HepG2 (cell line): Measurements from ENCODE around the gene SLC13A3. TPM values are rescaled to one million over a fixed set of nuclear protein-coding genes. Genes with fewer than 3 reads are reported as not detected.
A peak's percentile ranks its signal among the peaks of the same experiment; 100 is the strongest.

ENCODE experiments used
- ARNT2 ChIP-seq: sonication (generic); formaldehyde crosslinking; IDR thresholded peaks from 2 replicates; pipeline ENCODE4 v1.8.0; 2022; ENCODE audit warnings: mild to moderate bottlenecking, low read depth, missing genetic modification reagents, moderate library complexity
- GLI4 ChIP-seq: sonication (generic); formaldehyde crosslinking; IDR thresholded peaks from 2 replicates; pipeline ENCODE4 v1.5.1; 2020; ENCODE audit warnings: missing genetic modification reagents, mild to moderate bottlenecking, moderate library complexity, borderline replicate concordance
- HHEX ChIP-seq: IDR thresholded peaks from 2 replicates; pipeline ENCODE4 v1.6.1; 2016; ENCODE audit warnings: control low read depth
- IRX3 ChIP-seq: sonication (generic); formaldehyde crosslinking; IDR thresholded peaks from 2 replicates; pipeline ENCODE4 v1.8.1; 2023; ENCODE audit warnings: mild to moderate bottlenecking, low read depth, missing genetic modification reagents, borderline replicate concordance
- KDM1A ChIP-seq: IDR thresholded peaks from 2 replicates; pipeline ENCODE4 v1.6.1; 2016; ENCODE audit warnings: missing compliant biosample characterization
- KLF16 ChIP-seq, 2 experiments: sonication (generic) in 1 of 2; formaldehyde crosslinking in 1 of 2; IDR thresholded peaks; 2 replicates each; pipeline versions ENCODE4 v1.6.1 to v1.8.0; 2016 to 2023; ENCODE audit warnings: missing genetic modification reagents in 2 of 2, missing compliant biosample characterization in 1 of 2
- NR1H2 ChIP-seq: sonication (generic); formaldehyde crosslinking; IDR thresholded peaks from 2 replicates; pipeline ENCODE4 v1.8.1; 2022; ENCODE audit warnings: low read depth, missing genetic modification reagents, borderline replicate concordance
- PLRG1 ChIP-seq: fragments of 450-650 bp; conservative IDR thresholded peaks from 2 replicates; pipeline ENCODE4 v1.6.1; 2016
- PRDM15 ChIP-seq: sonication (generic); formaldehyde crosslinking; IDR thresholded peaks from 2 replicates; pipeline ENCODE4 v1.4.0; 2020; ENCODE audit warnings: missing genetic modification reagents
- RARA ChIP-seq: IDR thresholded peaks from 2 replicates; pipeline ENCODE4 v1.6.1; 2016; ENCODE audit warnings: missing genetic modification reagents, missing compliant biosample characterization
- RERE ChIP-seq: IDR thresholded peaks from 2 replicates; pipeline ENCODE4 v1.6.1; 2016; ENCODE audit warnings: low read depth, missing genetic modification reagents, missing compliant biosample characterization
- RNF2 ChIP-seq: fragments of 450-650 bp; conservative IDR thresholded peaks from 2 replicates; pipeline ENCODE4 v1.6.1; 2016; ENCODE audit warnings: low read depth
- SALL1 ChIP-seq: sonication (generic); formaldehyde crosslinking; IDR thresholded peaks from 2 replicates; pipeline ENCODE4 v1.8.0; 2022; ENCODE audit warnings: mild to moderate bottlenecking, missing genetic modification reagents
- TCF7L2 ChIP-seq: IDR thresholded peaks from 2 replicates; pipeline ENCODE4 v1.6.1; 2011; ENCODE audit warnings: mild to moderate bottlenecking, low read depth, low read length, moderate library complexity
- ZNF280B ChIP-seq: sonication (generic); formaldehyde crosslinking; IDR thresholded peaks from 2 replicates; pipeline ENCODE4 v1.5.0; 2020; ENCODE audit warnings: missing genetic modification reagents, mild to moderate bottlenecking, borderline replicate concordance
- ZNF441 ChIP-seq: sonication (generic); formaldehyde crosslinking; IDR thresholded peaks from 2 replicates; pipeline ENCODE4 v1.7.0; 2021; ENCODE audit warnings: missing genetic modification reagents, borderline replicate concordance
- polyA plus RNA-seq, 8 experiments: library from polyadenylated mRNA; depleted of rRNA in 3 of 8; stranded (reverse) in 7 of 8; unstranded in 1 of 8; fragments of >200 nt; fragmentation: Illumina TruSeq in 4 of 8; extraction: Trizol in 4 of 8; gene quantifications; 2 replicates each; pipeline versions ENCODE4 v1.2.1 to v1.2.3, GENCODE V29; 2011 to 2016; ENCODE audit warnings: low read depth in 4 of 8, missing spikeins in 1 of 8, mixed read lengths in 1 of 8; ENCODE audit not compliant: insufficient read depth in 1 of 8
- total RNA-seq, 5 experiments: library from RNA; depleted of rRNA; stranded (reverse); fragments of >200 nt; fragmentation: Illumina TruSeq; extraction: Trizol; gene quantifications; 2 replicates each; pipeline ENCODE4 v1.2.3, GENCODE V29; 2016; ENCODE audit warnings: low read depth in 1 of 5
- TF ChIP-seq, protein P1 (sequence below): sonication (generic); formaldehyde crosslinking; IDR thresholded peaks from 2 replicates; pipeline ENCODE4 v1.4.0; 2020; ENCODE audit warnings: mild to moderate bottlenecking, low read depth, missing genetic modification reagents

The SLC13A3 gene
- total and polyA plus RNA-seq, 2 of the 13 experiments (the other 11 are each of a cell fraction or from before 2014, with no cell fraction given) = 66.5 to 76.0 TPM

GRCh38 chr20:46558511-46558959 is 92.7 kb downstream of the SLC13A3 start (continued):
- TF ChIP-seq, protein P1, sequence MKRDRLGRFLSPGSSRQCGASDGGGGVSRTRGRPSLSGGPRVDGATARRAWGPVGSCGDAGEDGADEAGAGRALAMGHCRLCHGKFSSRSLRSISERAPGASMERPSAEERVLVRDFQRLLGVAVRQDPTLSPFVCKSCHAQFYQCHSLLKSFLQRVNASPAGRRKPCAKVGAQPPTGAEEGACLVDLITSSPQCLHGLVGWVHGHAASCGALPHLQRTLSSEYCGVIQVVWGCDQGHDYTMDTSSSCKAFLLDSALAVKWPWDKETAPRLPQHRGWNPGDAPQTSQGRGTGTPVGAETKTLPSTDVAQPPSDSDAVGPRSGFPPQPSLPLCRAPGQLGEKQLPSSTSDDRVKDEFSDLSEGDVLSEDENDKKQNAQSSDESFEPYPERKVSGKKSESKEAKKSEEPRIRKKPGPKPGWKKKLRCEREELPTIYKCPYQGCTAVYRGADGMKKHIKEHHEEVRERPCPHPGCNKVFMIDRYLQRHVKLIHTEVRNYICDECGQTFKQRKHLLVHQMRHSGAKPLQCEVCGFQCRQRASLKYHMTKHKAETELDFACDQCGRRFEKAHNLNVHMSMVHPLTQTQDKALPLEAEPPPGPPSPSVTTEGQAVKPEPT (CRISPR knock-in tag) = no peak
- TF ChIP-seq TCF7L2 (no peak), IRX3 (CRISPR knock-in tag) (no peak), ZNF441 (no peak), KLF16 (CRISPR knock-in tag; IDR thresholded peaks at IDR 0.05) (no peak), PLRG1 (no peak), KDM1A (no peak), NR1H2 (CRISPR knock-in tag) (no peak), RARA (CRISPR knock-in tag) (peak; percentile 23; the same call in 1 of the 2 replicates), HHEX (no peak), GLI4 (no peak), ZNF280B (CRISPR knock-in tag) (0 out of 2 replicates have a peak, but pooled peaks have one; percentile 50), RERE (CRISPR knock-in tag) (no peak), PRDM15 (CRISPR knock-in tag) (no peak), SALL1 (CRISPR knock-in tag) (peak; percentile 15; the same call in 1 of the 2 replicates), ARNT2 (CRISPR knock-in tag) (no peak), RNF2 (0 out of 2 replicates have a peak, but pooled peaks have one; percentile 26)
